ENCODE results near the gene WNT3.
"Not testable (repeated sequence)": the region's sequence is repeated elsewhere in the genome, so short reads cannot be mapped to it uniquely, and the experiment has no call there.

The WNT3 gene

GRCh38 chr17:46813920-46814319, 4.6 kb downstream of the WNT3 start:
- no peak for DNase-seq (ENCODE audit: low read depth)

DNA sequence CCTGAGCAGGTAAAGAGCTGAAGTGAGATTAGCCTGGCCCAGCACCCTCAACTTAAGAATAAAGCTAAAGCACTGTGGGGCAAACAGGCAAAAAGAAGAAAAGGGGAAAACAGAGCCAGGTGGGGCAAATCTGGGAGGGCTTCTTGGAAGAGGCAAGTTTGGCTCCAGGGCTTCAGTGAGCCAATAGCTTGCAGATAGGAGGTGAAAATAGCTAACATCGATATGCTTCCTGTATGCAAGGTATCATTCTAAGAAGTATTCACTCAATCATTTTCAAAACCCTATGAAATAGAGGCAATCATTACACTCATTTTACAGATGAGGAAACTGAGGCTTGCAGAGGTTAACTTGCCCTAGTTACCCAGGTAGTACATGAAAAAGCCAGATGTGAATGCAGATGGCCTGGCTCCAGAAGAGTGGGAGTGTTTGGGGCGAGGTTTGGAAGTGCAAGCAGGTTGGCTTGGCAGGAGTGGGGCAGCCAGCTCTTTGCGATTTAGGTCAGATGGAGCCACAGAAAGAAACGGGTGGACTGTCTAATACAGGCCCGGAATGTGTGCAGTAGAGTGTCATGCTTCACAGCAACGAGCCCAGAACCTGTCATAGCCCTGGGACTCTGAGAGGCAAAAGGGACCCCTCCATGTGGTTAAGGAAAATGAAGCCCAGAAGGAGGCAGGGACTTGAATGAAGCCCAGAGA, 5.7 kb downstream of the WNT3 start:
- no peak for DNase-seq (ENCODE audit: low read depth)

- no peak for DNase-seq (ENCODE audit: low read depth)
Measured at GRCh38 chr17:46811978-46812583, 6.4 kb downstream of the WNT3 start.

DNA sequence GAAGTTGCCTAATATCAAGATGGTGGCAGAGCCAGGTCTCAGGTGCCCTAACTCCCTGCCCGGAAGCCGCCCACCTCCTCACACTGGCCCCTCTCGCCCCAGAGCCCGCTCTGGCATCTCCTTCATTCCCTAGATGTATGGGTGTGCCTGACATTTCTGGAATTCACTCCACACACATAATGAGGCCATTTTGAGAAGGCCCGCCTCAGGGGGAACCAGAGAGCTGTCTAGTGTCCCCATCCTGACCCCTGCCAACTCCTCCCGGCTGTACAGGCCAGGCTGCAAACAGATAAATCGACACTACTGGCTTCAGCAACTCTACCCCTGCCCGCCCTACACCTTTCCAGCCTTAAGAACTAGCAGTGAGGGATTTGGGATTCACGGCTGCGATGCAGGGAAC, 7.7 kb downstream of the WNT3 start:
- DNase-seq (ENCODE audit: low read depth), result no peak

DNA sequence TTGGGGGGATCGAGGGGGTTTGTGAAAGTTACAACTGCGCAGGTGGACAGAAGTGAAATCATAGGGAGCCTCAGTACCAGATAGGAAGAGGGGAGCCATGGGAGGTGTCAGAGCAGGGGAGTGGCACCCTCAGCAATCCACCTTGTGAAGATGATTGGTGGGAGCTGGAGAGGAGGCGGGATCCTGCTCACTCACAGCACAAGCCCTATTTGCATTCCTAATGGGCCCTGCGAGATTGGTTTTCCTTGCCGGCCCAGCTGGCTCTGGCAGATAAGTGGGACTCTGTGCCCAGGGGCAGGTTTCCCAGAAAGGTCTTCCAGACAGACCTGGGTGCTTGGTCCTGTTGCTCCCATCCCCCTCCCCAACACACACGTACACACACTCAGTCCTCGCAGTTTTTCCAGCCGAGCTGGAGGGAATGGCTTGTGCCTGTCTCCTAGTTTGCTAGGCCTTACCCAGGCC, 9.4 kb downstream of the WNT3 start:
- DNase-seq (ENCODE audit: low read depth), result no peak

- no peak for DNase-seq (ENCODE audit: low read depth)
Measured at GRCh38 chr17:46805771-46806170, 12.7 kb downstream of the WNT3 start.

- no peak for DNase-seq (ENCODE audit: low read depth)
Measured at GRCh38 chr17:46803544-46803943, 14.9 kb downstream of the WNT3 start.

DNA sequence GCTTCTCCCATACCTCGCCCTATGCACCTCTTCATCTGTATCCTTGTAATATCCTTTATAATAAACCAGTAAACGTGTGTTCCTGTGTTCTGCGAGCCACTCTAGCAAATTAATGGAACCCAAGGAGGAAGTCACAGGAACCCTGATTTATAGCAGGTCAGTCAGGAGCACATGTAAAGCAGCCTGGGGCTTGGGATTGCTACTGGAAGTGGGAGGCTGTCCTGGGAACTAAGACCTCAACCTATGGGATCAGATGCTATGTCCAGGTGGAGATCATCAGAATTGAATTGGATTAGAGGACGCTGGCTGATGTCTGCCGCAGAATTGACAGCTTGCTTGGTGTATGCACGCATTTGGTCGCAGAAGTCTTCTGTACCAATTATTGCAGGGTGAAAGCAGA, 15.7 kb downstream of the WNT3 start:
- DNase-seq (ENCODE audit: low read depth), result no peak

- no peak for DNase-seq (ENCODE audit: low read depth)
Measured at GRCh38 chr17:46800573-46800972, 17.9 kb downstream of the WNT3 start.

GRCh38 chr17:46796956-46797530, 21.4 kb downstream of the WNT3 start:
- no peak for DNase-seq (ENCODE audit: low read depth)

DNA sequence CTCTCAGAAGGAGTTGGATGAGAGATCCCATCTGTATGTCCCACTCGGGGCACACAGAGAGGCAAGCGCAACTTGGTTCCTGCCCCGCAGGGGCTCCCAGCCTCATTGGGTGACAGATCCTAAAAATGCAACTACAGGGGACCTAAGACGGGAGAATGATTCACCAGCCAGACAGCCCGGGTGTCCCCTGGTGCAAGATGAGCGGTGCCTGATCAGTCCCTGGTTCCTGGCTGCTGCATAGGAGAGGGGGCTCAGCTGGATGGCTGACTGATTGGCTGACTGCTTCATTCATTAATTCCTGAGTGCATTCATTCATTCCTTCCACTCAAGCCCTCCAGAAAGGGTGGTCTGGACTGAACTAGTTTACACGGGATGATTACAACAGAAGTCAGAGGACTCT, 22.0 kb downstream of the WNT3 start:
- DNase-seq (ENCODE audit: low read depth), result no peak

DNA sequence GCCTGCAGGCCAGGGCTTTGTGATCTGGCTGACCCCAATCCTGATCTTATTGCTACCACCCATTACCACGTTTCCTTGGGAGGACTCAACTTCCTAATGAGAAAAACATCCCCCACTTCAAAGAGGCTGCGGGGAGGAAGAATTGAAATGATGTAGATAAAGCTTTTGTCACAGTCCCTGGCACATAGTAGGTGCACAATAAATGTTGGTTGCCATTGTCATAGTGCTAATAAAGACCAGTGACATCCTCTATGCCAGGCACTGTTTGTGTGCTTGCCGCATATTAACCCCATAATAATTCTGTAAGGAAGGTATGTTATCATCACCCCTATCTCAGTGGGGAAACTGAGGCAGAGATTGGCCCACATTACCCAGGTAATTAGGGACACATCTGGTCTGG, 22.4 kb downstream of the WNT3 start:
- DNase-seq (ENCODE audit: low read depth), result no peak

- DNase-seq (ENCODE audit: low read depth), result no peak
Measured at GRCh38 chr17:46795379-46795952, 23.0 kb downstream of the WNT3 start.

GRCh38 chr17:46794318-46794717, 24.2 kb downstream of the WNT3 start:
- no peak for DNase-seq (ENCODE audit: low read depth)

GRCh38 chr17:46793541-46793940, 25.0 kb downstream of the WNT3 start:
- no peak for DNase-seq (ENCODE audit: low read depth)

DNA sequence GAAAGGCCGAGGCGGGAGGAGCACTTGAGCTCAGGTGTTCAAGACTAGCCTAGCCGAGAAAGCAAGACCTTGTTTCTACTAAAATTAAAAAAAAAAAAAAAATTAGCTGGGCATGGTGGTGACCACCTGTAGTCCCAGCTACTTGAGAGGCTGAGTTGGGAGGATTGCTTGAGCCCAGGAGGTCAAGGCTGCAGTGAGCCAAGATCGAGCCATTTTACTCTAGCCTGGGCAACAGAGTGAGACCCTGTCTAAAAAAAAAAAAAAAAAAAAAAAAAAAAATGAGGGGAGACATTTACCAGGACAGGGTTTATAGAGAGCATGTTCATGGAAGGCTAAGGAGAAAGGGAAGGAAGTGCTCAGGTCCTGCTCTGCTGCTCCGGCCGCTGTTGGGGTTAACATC, 25.5 kb downstream of the WNT3 start:
- not testable (repeated sequence) for DNase-seq (ENCODE audit: low read depth)

- no peak for DNase-seq (ENCODE audit: low read depth)
Measured at GRCh38 chr17:46792071-46792470, 26.4 kb downstream of the WNT3 start.

DNA sequence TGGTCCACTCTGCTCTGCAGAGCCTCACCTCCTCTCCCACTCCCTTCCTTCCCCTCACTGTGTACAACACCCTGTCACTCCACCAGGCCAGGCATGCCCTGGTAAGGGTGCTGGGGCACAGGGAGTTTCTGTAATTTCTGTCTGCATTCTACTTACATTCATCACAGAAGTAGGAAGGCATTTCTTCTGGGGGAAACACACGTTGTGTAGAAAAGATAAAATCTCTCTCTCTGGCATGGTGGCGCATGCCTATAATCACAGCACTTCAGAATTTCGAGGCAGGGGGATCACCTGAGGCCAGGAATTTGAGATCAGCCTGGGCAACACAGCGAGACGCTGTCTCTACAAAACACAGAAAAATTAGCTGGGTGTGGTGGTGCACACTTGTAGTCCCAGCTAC, 27.0 kb downstream of the WNT3 start:
- no peak for DNase-seq (ENCODE audit: low read depth)

GRCh38 chr17:46790216-46790615, 28.3 kb downstream of the WNT3 start:
- no peak for DNase-seq (ENCODE audit: low read depth)

DNA sequence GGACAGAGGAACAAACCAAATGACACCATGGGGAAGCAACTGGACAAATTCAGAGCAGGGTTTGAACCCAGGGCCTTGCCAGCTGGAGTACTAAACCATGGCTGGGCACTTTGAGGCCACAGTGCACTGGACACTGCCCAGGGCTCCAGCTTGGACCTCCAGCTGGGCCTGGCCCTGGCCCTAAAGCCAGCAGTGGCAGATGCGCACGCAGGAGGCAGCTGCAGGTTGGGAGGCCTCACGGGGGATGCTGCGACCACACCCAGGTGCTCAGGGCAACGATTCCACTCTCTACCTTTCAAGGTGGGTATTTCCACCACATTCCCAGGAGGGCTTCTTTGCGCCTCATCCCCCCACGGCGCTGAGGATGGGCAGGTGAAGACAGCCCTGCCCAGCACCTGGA, 28.9 kb downstream of the WNT3 start:
- no peak for DNase-seq (ENCODE audit: low read depth)

- no peak for DNase-seq (ENCODE audit: low read depth)
Measured at GRCh38 chr17:46788796-46789195, 29.7 kb downstream of the WNT3 start.

DNA sequence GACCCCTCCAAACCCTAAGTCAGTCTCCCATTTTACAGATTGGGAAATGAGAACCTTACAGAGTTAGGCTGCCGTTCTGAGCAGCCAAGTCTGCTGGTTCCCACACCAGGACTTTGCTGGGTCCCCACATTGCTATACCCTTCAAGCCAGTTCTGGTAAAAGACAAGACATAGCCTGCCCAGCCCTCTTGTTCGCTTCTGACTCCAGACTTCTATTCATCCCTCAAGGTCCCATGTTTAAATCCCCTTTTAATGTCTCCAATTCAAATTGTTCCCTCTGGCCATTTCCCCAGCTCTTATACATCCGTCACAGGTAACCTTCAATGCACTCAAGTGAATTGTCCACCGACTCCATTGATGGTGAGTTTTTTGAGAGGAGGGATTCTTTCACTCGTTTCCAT, 30.2 kb downstream of the WNT3 start:
- DNase-seq (ENCODE audit: low read depth), result no peak

GRCh38 chr17:46787478-46787877, 31.0 kb downstream of the WNT3 start:
- no peak for DNase-seq (ENCODE audit: low read depth)
